ENCODE measurements around the gene CHST15.
"Not testable (repeated sequence)": the region's sequence is repeated elsewhere in the genome, so short reads cannot be mapped to it uniquely, and the experiment has no call there.

CHST15 gene

DNA sequence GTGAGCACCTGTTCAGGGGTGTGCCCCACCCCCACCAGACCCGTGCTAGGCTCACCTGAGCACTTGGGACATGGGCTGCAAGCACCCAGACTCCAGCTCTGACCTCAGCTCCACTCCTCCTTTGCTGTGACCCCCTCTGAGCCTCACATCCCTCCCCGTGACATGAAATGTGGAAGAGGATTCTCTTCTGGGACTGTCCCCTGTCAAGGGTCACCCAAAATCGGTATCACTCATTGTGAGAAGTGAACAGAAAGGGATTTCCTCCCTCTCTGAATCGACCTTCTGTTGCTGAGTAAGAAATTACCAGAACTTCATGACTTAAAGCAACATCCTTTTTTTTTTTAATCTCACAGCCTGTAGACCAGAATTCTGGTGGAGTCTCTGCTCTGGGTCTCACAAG is 6.2 kb upstream of the CHST15 start:
- no peak for DNase-seq (ENCODE audit: low read depth in 2 of 2)

- DNase-seq (ENCODE audit: low read depth in 2 of 2), result no peak
Observed at GRCh38 chr10:124098575-124098974, 5.2 kb upstream of the CHST15 start.

DNA sequence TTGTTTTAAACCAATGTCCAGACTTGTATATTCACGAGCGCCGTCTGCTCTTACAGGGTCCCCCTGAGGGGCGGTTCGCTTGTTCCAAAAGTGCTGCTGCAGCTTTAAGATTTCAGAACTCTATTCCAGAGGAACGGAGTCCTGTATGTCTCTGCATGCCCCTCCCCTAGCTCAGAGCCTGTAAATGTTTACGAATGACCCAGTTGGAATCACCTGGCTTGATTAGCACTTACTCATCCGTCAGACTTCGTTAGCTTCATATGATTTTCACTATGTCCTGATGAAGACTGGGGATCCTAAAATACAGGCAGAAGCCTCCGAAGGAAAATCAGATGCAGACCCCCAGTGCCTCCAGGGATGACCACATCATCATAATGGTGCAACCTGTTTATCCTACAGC is 4.5 kb upstream of the CHST15 start:
- no peak for DNase-seq (ENCODE audit: low read depth in 2 of 2)

DNA sequence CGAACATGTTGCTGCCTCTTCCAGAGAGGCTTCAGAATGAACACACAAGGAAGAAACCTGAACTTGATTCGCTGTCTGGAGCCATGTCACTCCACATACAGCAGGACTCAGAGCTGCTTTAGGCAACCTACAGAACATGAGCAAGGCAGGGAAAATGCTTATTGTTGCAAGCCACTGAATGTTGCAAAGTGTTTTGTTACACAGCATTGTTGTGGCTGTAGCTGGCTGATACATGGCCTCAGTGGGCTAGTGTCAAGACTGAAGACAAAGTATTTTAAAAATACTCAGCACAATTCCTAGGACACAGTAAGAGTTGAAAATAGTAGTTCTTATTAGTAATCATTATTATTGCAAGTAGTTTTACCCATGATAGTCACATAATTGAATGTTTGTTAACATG is 3.1 kb upstream of the CHST15 start:
- no peak for DNase-seq (ENCODE audit: low read depth in 2 of 2)

DNA sequence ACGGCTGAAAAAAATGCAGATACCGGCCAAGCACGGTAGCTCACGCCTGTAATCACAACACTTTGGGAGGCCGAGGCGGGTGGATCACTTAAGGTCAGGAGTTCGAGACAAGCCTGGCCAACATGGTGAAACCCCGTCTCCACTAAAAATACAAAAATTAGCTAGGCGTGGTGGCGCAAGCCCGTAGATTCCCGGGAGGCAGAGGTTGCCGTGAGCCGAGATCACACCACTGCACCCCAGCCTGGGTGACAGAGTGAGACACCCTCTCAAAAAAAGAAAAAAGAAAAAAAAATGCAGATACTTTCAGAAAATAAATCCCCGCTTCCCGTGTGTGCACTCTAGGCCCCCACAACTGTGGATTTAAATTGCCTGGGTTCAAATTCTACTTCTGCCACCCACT is 2.4 kb upstream of the CHST15 start:
- DNase-seq (ENCODE audit: low read depth in 2 of 2), result not testable (repeated sequence)

DNA sequence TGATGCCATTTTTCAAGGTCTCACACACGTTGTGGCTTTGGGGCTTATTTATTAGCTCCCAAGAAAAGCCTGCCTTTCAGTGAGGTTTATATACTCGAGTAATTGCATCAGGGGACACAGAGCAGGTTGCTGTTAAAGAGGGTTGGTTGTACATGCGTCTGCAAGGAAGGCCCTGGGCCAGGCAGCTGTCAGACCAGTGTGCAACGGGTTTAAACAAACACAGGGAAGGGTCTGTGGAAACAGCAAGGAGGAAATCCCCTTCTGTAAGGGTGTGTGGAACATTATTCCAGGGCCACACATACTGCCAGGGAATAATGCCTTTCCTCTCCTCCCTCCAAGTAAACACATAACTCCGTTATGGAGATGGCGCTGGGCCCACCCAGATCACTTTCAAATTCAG is 1.7 kb upstream of the CHST15 start:
- no peak for DNase-seq (ENCODE audit: low read depth in 2 of 2)

- no peak for DNase-seq (ENCODE audit: low read depth in 2 of 2)
Observed at GRCh38 chr10:124094419-124094785, 1.0 kb upstream of the CHST15 start.

- DNase-seq (ENCODE audit: low read depth in 2 of 2), result not testable (repeated sequence)
Observed at GRCh38 chr10:124093774-124094418, 498 bp upstream of the CHST15 start.

DNA sequence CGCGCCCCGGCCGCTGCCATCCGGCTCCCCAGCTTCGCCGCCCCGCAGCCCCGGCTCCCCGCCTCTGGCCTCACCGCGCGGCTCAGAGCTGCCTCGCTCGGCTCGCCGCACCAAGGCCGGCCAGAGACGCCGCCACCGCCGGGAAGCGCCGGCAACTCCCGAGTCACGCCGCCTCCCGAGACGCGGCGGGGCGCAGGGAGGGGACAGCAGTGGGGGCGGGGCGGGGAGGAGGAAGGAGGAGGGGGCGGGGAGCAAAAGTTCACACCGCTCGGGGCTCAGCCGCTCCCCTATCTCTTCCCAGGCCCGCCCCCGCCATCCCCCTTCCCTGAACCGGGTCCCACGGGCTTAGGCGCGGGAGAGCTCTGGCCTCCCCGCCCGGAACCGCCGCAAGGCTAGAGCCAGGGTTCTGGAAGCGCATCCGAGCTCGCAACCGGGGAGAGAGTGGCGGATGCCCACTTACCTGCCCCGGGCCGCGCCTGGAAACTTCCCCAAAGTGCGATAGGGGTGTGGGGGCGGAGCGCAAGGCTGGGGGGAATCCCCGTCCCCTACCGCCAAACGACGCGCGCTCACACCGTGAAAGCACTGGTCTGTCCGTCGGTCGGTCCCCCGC is 1.0 kb downstream of the CHST15 start:
- no peak for DNase-seq (ENCODE audit: low read depth in 2 of 2)

DNA sequence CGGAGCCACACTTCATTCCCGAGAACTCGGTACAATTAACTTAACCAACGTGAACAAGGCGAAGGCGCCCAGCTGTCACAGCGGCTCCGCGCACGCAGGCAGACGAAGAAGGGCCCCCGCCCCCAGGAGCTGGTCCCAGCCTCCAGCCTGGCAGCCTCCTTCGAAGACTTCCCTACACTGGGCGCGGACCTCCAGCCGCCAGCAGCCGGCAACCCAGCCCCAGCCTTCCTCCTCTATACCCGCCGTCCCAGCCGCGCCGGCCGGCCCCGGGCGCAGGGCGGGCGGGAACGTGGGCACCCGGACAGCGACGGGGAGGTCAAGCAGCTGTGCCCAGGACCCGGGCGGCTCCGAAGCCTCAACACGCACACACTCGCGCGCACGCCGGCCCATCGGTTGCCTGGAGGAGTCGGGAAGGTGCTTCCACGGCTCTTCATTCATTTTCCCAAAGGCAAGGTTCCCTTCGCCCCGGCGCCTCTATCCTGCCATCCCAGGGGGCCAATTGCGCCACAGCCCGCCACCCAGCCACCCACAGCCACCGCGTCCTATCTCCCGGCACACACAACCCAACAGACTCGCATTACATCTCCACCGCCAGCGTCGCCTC is 1.6 kb downstream of the CHST15 start:
- DNase-seq (ENCODE audit: low read depth in 2 of 2), result no peak

- DNase-seq (ENCODE audit: low read depth in 2 of 2), result no peak
Observed at GRCh38 chr10:124090601-124091209, 2.7 kb downstream of the CHST15 start.

- no peak for DNase-seq (ENCODE audit: low read depth in 2 of 2)
Observed at GRCh38 chr10:124089859-124090258, 3.5 kb downstream of the CHST15 start.

DNA sequence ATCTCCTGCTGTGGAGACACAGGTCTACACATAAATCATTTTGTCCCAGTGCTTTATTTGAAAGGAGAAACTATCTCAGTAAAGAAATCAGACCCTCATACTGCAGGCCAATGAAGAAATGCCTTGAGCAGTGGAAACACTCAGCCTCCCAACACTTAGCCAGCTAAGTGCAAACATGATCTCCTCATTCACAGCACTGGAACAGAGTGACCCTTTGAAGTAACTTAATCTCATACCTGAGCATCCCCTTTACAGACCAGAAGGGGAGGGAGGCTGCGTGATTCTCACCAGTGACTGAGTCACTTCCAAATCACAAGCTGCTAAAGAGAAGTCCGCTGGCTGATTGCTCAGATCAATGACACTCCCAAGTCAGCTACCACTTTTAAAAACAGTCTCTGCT is 4.5 kb downstream of the CHST15 start:
- no peak for DNase-seq (ENCODE audit: low read depth in 2 of 2)

DNA sequence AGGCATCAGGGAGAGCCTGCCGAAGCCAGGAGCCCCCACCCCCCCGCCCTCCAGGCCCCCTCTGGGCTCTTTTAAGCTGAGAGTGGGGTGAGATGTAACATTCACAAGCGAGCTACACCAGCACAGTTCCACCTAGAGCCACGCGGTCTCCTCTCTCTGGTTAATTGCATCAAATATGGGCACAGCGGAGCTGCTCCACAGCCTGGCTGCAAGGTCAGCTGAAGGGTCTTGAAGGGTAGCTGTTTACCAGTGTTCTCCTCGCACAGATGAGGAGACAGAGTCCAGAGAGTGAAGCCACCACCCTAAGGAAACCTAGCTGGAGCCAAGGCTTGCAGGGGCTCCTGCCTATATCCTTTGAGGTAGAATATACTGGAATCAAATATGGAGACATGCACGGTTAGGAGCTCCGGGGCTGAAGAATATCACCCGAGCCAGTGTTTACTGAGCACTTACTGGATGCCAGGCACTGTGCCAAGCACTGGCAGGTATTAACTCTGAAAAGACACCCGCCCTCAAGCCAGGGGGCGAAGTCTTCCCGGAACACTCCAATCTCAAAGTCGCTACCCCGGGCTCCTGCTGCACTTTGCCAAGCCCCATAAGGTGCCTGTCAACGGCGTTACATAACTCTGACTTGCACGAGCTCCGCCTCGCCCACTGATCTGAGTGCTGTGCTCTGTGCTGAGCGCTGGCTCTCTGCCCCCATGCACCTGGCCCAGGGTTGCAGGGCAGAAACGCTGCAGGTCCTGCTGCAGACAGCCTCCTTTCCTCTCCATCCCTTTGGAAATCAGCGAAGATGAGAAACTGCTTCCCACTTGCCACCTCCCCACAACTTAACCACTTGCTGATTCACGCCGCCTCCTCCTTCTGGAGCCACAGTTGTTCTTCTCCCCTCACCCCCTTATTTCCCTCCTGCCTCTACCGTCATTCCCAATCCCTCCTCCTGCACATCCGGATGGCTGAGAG is 5.4 kb downstream of the CHST15 start:
- DNase-seq (ENCODE audit: low read depth in 2 of 2), result no peak

GRCh38 chr10:124086787-124087671 is 6.4 kb downstream of the CHST15 start:
- no peak for DNase-seq (ENCODE audit: low read depth in 2 of 2)

- DNase-seq (ENCODE audit: low read depth in 2 of 2), result no peak
Observed at GRCh38 chr10:124086097-124086710, 7.2 kb downstream of the CHST15 start.

DNA sequence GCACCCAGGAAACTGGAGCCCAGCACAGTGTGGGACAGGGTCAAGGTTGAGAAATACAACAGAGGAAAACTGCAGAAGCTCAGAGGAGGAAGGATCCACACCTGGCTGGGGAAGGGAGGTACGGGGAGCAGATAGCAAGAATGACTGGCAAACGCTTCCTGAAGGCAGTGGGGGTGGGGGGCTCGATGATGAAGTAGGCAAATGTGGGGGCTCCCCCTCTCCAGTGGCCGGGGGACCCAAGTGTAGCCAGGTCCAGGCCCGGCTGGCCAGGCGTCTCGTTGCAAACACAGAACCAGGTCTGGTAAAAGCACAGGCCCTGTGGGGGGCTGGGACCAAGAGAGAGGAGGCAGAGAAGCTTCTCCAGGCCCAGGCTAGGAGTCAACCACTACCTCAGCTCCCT is 7.7 kb downstream of the CHST15 start:
- no peak for DNase-seq (ENCODE audit: low read depth in 2 of 2)

DNA sequence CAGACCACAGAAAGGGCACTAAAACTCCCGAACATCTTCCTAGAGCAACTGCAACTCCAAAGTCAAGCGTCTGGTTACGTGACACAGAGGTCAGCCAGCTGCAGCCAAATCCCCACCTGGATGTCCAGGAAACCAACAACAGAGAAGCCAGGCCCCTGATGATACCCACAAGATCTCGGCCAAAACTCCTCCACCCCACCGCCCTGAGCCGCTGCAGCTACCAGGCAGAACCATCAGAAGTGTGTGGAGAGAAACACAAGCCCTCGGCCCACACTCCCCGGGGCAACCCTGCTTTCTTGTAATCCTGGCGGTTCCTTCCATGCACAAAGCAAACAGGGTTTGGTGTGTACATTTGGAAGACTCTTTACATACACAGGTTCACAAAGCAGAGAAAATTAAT is 8.7 kb downstream of the CHST15 start:
- no peak for DNase-seq (ENCODE audit: low read depth in 2 of 2)

GRCh38 chr10:124083740-124084397 is 9.5 kb downstream of the CHST15 start:
- DNase-seq (ENCODE audit: low read depth in 2 of 2), result no peak

All from stimulated activated CD8-positive, alpha-beta memory T cell treated with anti-CD3 and anti-CD28 coated beads, Interleukin-15, amount 100 ng/mL, for 4 hours (primary cell).